ENCODE data around the gene ARHGEF3.

DNA sequence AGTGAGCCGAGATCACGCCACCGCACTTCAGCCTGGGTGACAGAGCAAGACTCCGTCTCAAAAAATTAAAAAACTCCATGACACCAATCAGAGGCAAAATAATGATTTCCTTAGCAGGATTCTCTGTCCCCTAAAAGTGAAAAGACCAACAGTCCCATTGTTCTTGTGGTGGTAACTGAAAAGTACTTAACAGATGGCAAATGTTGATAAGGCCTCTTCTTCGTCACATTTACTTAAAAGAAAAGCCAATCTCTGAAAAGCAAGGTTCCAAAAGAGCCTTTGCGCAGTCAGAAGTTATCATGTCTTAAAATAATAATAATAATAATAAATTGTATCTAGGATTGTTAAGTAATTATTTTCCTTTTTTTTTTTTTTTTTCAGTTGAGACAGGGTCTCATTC, 62.7 kb downstream of the ARHGEF3 start:
- TF ChIP-seq, protein P1, sequence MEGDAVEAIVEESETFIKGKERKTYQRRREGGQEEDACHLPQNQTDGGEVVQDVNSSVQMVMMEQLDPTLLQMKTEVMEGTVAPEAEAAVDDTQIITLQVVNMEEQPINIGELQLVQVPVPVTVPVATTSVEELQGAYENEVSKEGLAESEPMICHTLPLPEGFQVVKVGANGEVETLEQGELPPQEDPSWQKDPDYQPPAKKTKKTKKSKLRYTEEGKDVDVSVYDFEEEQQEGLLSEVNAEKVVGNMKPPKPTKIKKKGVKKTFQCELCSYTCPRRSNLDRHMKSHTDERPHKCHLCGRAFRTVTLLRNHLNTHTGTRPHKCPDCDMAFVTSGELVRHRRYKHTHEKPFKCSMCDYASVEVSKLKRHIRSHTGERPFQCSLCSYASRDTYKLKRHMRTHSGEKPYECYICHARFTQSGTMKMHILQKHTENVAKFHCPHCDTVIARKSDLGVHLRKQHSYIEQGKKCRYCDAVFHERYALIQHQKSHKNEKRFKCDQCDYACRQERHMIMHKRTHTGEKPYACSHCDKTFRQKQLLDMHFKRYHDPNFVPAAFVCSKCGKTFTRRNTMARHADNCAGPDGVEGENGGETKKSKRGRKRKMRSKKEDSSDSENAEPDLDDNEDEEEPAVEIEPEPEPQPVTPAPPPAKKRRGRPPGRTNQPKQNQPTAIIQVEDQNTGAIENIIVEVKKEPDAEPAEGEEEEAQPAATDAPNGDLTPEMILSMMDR (IDR thresholded peaks at IDR 0.05) = no peak
- TF ChIP-seq POLR2A (IDR thresholded peaks at IDR 0.05) = no peak

All from uterus (tissue), 2 donors.